ENCODE data around the gene ZNF214.
"Not testable (repeated sequence)": the region's sequence is repeated elsewhere in the genome, so short reads cannot be mapped to it uniquely, and the experiment has no call there.

ZNF214 gene

DNA sequence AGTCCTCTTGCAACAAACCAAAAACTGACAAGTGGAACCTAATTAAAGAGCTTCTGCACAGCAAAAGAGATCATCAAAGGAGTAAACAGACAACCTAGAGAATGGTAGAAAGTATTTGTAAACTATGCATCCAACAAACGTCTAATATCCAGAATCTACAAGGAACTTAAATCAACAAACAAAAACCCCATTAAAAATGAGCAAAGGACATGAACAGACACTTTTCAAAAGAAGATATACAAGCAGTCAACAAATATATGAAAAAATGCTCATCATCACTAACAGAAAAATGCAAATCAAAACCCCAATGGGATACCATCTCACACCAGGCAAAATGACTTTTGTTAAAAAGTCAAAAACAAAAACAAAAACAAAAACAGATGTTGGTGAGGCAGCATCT lies 33.7 kb downstream of the ZNF214 start:
- Histone ChIP-seq H3K27me3 (ENCODE audit: low read length) (no peaks in the 10 kb centered on the region), H3K27ac (ENCODE audit: low read depth, low read length) (no peak overlapping the region), H3F3A (ENCODE audit: insufficient read depth) (no peaks in the 10 kb centered on the region), H2AFZ (ENCODE audit: low read depth, low read length, severe bottlenecking) (no peak overlapping the region), H4K20me1 (ENCODE audit: low read depth, low read length) (no peaks in the 10 kb centered on the region), H3K9me3 (ENCODE audit: insufficient read depth, low read length) (no peaks in the 10 kb centered on the region), H3K4me2 (ENCODE audit: low read depth, low read length, poor library complexity, severe bottlenecking) (no peak overlapping the region), H3K9ac (ENCODE audit: low read length) (no peak overlapping the region), H3K36me3 (ENCODE audit: low read length) (no peaks in the 10 kb centered on the region), H3K79me2 (ENCODE audit: insufficient read depth, low read length) (no peaks in the 10 kb centered on the region), H3K4me3 (ENCODE audit: insufficient read depth, low read length, poor library complexity, severe bottlenecking) (no peak overlapping the region), H3K9me2 (replicated peaks; ENCODE audit: insufficient read depth, low read length) (no peaks in the 10 kb centered on the region)
- no peak for TF ChIP-seq EZH2phosphoT487 (conservative IDR thresholded peaks at IDR 0.05; ENCODE audit: low read length)
- TF ChIP-seq, protein P1, sequence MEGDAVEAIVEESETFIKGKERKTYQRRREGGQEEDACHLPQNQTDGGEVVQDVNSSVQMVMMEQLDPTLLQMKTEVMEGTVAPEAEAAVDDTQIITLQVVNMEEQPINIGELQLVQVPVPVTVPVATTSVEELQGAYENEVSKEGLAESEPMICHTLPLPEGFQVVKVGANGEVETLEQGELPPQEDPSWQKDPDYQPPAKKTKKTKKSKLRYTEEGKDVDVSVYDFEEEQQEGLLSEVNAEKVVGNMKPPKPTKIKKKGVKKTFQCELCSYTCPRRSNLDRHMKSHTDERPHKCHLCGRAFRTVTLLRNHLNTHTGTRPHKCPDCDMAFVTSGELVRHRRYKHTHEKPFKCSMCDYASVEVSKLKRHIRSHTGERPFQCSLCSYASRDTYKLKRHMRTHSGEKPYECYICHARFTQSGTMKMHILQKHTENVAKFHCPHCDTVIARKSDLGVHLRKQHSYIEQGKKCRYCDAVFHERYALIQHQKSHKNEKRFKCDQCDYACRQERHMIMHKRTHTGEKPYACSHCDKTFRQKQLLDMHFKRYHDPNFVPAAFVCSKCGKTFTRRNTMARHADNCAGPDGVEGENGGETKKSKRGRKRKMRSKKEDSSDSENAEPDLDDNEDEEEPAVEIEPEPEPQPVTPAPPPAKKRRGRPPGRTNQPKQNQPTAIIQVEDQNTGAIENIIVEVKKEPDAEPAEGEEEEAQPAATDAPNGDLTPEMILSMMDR (IDR thresholded peaks at IDR 0.05; ENCODE audit: insufficient read depth, low read length, poor library complexity, severe bottlenecking), result no peak

DNA sequence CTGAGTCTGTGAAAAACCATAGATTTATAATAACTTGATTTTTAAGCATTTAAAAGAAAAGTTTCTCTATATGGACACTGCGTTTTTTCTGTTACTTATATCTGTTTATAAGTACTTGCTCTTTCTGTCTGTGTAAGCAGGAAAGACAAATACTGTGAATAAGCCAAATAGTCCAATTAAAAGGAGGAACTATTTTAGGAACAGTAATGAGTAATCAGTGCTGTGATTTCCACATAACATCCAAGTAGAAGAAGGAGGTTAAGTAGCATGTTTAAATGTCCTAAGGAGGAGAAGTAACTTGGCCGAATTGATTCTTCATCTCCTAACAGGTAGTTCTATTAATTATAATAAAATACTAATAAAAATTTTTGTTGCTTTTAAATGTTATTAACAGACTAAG lies 40.8 kb downstream of the ZNF214 start:
- Histone ChIP-seq H3K9ac (ENCODE audit: low read length) (no peak overlapping the region), H4K20me1 (ENCODE audit: low read depth, low read length) (no peaks in the 10 kb centered on the region), H3K36me3 (ENCODE audit: low read length) (0 out of 2 replicates have a peak, but pooled peaks cover 2% of the 10 kb centered on the region), H2AFZ (ENCODE audit: low read depth, low read length, severe bottlenecking) (no peak overlapping the region), H3K27ac (ENCODE audit: low read depth, low read length) (no peak overlapping the region), H3K4me3 (ENCODE audit: insufficient read depth, low read length, poor library complexity, severe bottlenecking) (no peak overlapping the region), H3K27me3 (ENCODE audit: low read length) (no peaks in the 10 kb centered on the region), H3K9me2 (replicated peaks; ENCODE audit: insufficient read depth, low read length) (no peaks in the 10 kb centered on the region), H3K79me2 (ENCODE audit: insufficient read depth, low read length) (no peaks in the 10 kb centered on the region), H3F3A (ENCODE audit: insufficient read depth) (no peaks in the 10 kb centered on the region), H3K9me3 (ENCODE audit: insufficient read depth, low read length) (no peaks in the 10 kb centered on the region), H3K4me2 (ENCODE audit: low read depth, low read length, poor library complexity, severe bottlenecking) (no peak overlapping the region)
- no peak for TF ChIP-seq EZH2phosphoT487 (conservative IDR thresholded peaks at IDR 0.05; ENCODE audit: low read length)
- TF ChIP-seq, protein P1 (IDR thresholded peaks at IDR 0.05; ENCODE audit: insufficient read depth, low read length, poor library complexity, severe bottlenecking), result no peak

DNA sequence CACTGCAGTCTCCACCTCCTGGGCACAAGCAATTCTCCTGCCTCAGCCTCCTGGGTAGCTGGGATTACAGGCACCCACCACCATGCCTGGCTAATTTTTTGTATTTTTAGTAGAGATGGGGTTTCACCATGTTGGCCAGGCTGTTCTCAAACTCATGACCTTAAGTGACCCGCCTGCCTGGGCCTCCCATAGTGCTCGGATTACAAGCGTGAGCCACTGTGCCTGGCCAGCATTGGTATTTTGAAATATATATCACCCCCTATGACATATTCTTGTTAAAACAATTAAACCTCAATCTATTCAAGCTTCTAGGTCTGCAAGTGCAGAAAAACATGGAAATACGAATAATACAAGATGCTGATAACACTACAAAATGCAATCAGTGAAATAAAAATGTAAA lies 50.3 kb downstream of the ZNF214 start:
- H2AFZ ChIP-seq (ENCODE audit: low read depth, low read length, severe bottlenecking); H3K9me3 ChIP-seq (ENCODE audit: insufficient read depth, low read length); H3K4me2 ChIP-seq (ENCODE audit: low read depth, low read length, poor library complexity, severe bottlenecking); H3K27me3 ChIP-seq (ENCODE audit: low read length); H3K9me2 ChIP-seq (replicated peaks; ENCODE audit: insufficient read depth, low read length); H3K4me3 ChIP-seq (ENCODE audit: insufficient read depth, low read length, poor library complexity, severe bottlenecking); H3F3A ChIP-seq (ENCODE audit: insufficient read depth); H3K79me2 ChIP-seq (ENCODE audit: insufficient read depth, low read length); H3K9ac ChIP-seq (ENCODE audit: low read length); H4K20me1 ChIP-seq (ENCODE audit: low read depth, low read length); H3K36me3 ChIP-seq (ENCODE audit: low read length); H3K27ac ChIP-seq (ENCODE audit: low read depth, low read length): not testable (repeated sequence)

DNA sequence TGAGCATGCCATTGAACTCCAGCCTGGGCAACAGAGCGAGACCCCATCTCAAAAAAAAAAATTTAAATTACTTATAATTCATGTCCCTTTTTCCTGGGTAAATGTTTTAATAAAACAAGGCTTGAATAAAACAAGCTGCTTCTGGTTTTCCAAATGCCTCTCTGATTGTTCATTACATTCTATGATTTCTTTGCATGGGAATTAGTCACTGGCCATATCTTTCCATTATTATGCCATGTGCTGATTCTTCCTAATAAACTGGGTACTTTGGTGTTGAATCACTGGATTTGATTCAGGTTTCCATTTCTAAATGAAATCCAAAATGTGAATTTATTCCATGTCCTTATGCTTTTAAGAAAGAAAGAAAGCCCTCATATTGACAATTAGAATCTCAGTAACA lies 51.3 kb downstream of the ZNF214 start:
- Histone ChIP-seq H4K20me1 (ENCODE audit: low read depth, low read length) (no peaks in the 10 kb centered on the region), H2AFZ (ENCODE audit: low read depth, low read length, severe bottlenecking) (no peak overlapping the region), H3K27ac (ENCODE audit: low read depth, low read length) (no peak overlapping the region), H3K4me3 (ENCODE audit: insufficient read depth, low read length, poor library complexity, severe bottlenecking) (no peak overlapping the region), H3F3A (ENCODE audit: insufficient read depth) (no peaks in the 10 kb centered on the region), H3K9ac (ENCODE audit: low read length) (no peak overlapping the region), H3K27me3 (ENCODE audit: low read length) (no peaks in the 10 kb centered on the region), H3K36me3 (ENCODE audit: low read length) (no peaks in the 10 kb centered on the region), H3K9me2 (replicated peaks; ENCODE audit: insufficient read depth, low read length) (no peaks in the 10 kb centered on the region), H3K79me2 (ENCODE audit: insufficient read depth, low read length) (no peaks in the 10 kb centered on the region), H3K9me3 (ENCODE audit: insufficient read depth, low read length) (no peaks in the 10 kb centered on the region), H3K4me2 (ENCODE audit: low read depth, low read length, poor library complexity, severe bottlenecking) (no peak overlapping the region)
- no peak for TF ChIP-seq EZH2phosphoT487 (conservative IDR thresholded peaks at IDR 0.05; ENCODE audit: low read length)
- TF ChIP-seq, protein P1 (IDR thresholded peaks at IDR 0.05; ENCODE audit: insufficient read depth, low read length, poor library complexity, severe bottlenecking), result no peak

Measured in SU-DHL-6 (cell line).